ENCODE measurements around the gene TMPRSS11A. TPM values are rescaled to one million over a fixed set of nuclear protein-coding genes. Genes with fewer than 3 reads are reported as not detected.

TMPRSS11A gene
- total and polyA plus RNA-seq, 2 experiments from 2014 or later = not detected

DNA sequence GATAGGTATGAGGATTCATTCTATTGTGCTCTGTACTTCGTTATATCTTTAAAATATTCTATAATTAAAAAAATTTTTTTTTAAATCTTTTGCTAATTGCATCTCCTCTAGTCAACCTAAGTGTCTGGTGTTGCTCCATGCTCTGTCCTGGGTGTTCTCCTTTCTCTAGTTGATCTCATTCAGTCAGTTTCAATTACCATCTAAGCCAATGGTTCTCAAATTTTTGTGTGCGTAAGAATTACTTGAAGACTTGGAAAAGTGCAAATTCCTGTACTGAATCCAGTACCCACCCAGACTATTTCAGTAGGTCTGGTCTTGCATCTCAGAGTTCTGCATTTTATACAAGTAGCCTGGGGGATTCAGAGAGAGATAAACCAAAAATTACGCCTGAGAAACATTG is 86.2 kb downstream of the TMPRSS11A start:
- H3K4me1 ChIP-seq (ENCODE audit: low read depth) = no peaks in the 10 kb centered on the region
- no peaks in the 10 kb centered on the region for H3K36me3 ChIP-seq
- no peaks in the 10 kb centered on the region for H3K9me3 ChIP-seq (ENCODE audit: low read depth)
- H3K4me3 ChIP-seq = no peak overlapping the region
- TF ChIP-seq, protein P1, sequence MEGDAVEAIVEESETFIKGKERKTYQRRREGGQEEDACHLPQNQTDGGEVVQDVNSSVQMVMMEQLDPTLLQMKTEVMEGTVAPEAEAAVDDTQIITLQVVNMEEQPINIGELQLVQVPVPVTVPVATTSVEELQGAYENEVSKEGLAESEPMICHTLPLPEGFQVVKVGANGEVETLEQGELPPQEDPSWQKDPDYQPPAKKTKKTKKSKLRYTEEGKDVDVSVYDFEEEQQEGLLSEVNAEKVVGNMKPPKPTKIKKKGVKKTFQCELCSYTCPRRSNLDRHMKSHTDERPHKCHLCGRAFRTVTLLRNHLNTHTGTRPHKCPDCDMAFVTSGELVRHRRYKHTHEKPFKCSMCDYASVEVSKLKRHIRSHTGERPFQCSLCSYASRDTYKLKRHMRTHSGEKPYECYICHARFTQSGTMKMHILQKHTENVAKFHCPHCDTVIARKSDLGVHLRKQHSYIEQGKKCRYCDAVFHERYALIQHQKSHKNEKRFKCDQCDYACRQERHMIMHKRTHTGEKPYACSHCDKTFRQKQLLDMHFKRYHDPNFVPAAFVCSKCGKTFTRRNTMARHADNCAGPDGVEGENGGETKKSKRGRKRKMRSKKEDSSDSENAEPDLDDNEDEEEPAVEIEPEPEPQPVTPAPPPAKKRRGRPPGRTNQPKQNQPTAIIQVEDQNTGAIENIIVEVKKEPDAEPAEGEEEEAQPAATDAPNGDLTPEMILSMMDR (IDR thresholded peaks at IDR 0.05; ENCODE audit: low read depth, low read length) = no peak
- H3K27me3 ChIP-seq = no peaks in the 10 kb centered on the region
- no peak overlapping the region for H3K27ac ChIP-seq
- DNase-seq (ENCODE audit: low read depth in 1 of 2, low spot score in 1 of 2) = no peak

DNA sequence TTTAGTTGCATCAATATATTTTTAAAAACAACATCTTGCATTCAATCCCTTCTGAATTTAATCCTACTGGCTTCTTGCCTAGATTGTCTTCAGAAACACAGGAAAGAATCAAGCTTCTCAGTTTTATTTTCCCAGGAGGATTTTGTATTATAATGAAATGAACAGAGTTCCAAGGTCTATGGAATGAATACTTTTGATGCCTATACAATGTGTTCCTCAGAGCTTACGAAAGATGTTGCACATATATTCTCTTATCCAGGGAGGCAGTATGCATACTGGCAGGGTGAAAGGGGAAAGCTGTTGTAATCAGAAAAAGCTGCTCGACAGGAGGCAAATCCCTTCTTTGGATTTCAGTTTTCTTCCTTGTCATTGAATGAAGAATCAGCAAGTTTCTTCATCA is 88.3 kb downstream of the TMPRSS11A start:
- Histone ChIP-seq H3K9me3 (ENCODE audit: low read depth) (no peaks in the 10 kb centered on the region), H3K27me3 (no peaks in the 10 kb centered on the region), H3K36me3 (no peaks in the 10 kb centered on the region), H3K4me1 (ENCODE audit: low read depth) (no peaks in the 10 kb centered on the region), H3K4me3 (no peak overlapping the region), H3K27ac (no peak overlapping the region)
- TF ChIP-seq, protein P1 (IDR thresholded peaks at IDR 0.05; ENCODE audit: low read depth, low read length) = no peak
- peak in 1 of 2 donors; percentile 6 for DNase-seq (ENCODE audit: low read depth in 1 of 2, low spot score in 1 of 2)

DNA sequence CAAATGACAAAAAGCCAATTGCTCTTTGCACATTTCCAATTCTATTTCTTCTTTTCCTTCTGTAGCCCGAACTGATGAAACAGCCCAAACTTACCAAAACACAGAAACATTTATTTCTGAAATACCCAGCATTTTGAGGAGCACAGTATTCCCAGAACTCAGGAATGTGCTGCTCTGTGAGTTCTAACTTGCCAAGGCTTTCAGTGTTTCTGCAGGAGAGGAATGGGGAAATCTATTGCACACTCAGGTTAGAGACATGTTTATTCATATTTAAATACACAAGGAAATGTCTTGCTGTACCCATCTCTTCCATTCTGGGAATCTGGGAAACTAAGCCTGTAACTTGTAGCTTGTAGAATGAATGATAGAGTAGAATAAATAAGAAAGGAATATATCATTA is 90.2 kb downstream of the TMPRSS11A start:
- Histone ChIP-seq H3K4me1 (ENCODE audit: low read depth) (no peaks in the 10 kb centered on the region), H3K36me3 (no peaks in the 10 kb centered on the region), H3K4me3 (no peak overlapping the region), H3K27me3 (no peaks in the 10 kb centered on the region), H3K27ac (no peak overlapping the region), H3K9me3 (ENCODE audit: low read depth) (no peaks in the 10 kb centered on the region)
- TF ChIP-seq, protein P1 (IDR thresholded peaks at IDR 0.05; ENCODE audit: low read depth, low read length) = no peak
- no peak for DNase-seq (ENCODE audit: low read depth in 1 of 2, low spot score in 1 of 2)

DNA sequence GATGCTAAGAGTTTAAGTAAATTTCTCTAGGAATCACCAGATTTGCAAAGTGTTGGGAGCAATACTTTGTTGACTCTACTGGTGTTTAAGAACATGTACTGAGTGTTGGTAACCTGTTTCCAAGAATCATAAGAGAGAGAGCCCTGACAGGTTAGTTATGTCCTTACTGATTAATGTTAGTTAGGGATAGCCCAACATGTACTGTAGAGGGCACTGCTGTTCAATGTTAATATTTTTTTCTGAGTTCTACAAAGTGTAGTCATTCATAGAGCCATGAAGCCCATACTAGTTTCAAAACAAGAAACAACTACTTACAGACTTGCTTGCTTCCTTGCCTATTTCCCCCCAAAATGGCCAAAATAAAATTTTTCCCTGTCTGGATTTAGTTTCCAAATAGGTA is 91.4 kb downstream of the TMPRSS11A start:
- Histone ChIP-seq H3K27me3 (no peaks in the 10 kb centered on the region), H3K36me3 (no peaks in the 10 kb centered on the region), H3K4me1 (ENCODE audit: low read depth) (no peaks in the 10 kb centered on the region), H3K4me3 (no peak overlapping the region), H3K27ac (no peak overlapping the region), H3K9me3 (ENCODE audit: low read depth) (no peaks in the 10 kb centered on the region)
- TF ChIP-seq, protein P1 (IDR thresholded peaks at IDR 0.05; ENCODE audit: low read depth, low read length) = peak; percentile 61
- peak; percentile 52 to 69 for DNase-seq (ENCODE audit: low read depth in 1 of 2, low spot score in 1 of 2)

DNA sequence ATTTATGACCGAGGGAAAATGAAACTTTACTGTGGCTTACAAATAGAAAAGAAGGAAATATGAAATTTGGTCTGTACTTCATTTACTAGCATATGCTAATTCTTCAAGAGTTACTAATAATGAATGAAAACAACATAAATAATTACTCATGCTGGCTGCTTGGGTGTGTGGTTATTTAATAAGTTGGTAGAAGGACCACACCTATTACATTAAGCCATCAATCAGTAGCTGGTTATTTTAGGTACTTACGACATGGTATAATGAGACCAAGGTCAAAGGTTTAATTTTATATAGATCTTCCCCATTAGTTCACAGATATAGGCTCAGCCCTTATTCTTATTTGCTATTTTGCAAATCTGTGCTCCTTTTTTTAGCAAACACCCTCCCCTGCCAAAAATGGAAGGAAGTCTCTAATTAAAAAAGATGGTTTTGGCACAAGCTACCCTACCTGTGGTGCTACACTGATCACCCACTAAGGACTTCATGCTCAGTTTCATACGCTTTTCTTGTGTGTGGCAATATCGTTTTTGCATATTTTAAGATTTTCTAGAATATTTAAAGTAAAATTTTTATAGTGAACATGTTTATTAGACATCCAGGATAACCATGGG is 93.6 kb downstream of the TMPRSS11A start:
- Histone ChIP-seq H3K27ac (no peak overlapping the region), H3K36me3 (no peaks in the 10 kb centered on the region), H3K4me1 (ENCODE audit: low read depth) (no peaks in the 10 kb centered on the region), H3K4me3 (no peak overlapping the region), H3K9me3 (ENCODE audit: low read depth) (no peaks in the 10 kb centered on the region), H3K27me3 (no peaks in the 10 kb centered on the region)
- TF ChIP-seq, protein P1 (IDR thresholded peaks at IDR 0.05; ENCODE audit: low read depth, low read length) = no peak
- DNase-seq (ENCODE audit: low read depth in 1 of 2, low spot score in 1 of 2) = no peak
